Naive thymus-derived CD8-positive, alpha-beta T cell (primary cell): ENCODE data around the gene ZBTB7C. TPM values are rescaled to one million over a fixed set of nuclear protein-coding genes. Genes with fewer than 3 reads are reported as not detected.

Source experiments
- ATAC-seq, 2 donors: fragments of 150-1000 bp; cut with Tn5 transposase in 1 of 2; sonication (Bioruptor Pico), chemical (Tn5 transposase) in 1 of 2; 1 replicate in 1 of 2; 2 replicates in 1 of 2; pipeline ENCODE4 v1.10.0; 2021; ENCODE audit warnings: mild to moderate bottlenecking in 2 of 2, moderate library complexity in 2 of 2
- POLR2A ChIA-PET: fragments of 350-600 bp; sonication (Branson Sonifier 250); formaldehyde crosslinking; loops from one replicate; lab custom pipeline; 2021; ENCODE audit warnings: antibody characterized with exemption; lab: Charles Lee
- DNase-seq, 10 donors: peaks; one replicate each; pipeline versions ENCODE4 v3.0.0 to v3.0.0-alpha.2; 2020 to 2022
- H3K27ac Mint-ChIP-seq, 10 donors: one replicate each; pipeline ENCODE4 v1.8.0; 2020 to 2022; ENCODE audit warnings: mild to moderate bottlenecking in 10 of 10, mixed read lengths in 10 of 10, moderate library complexity in 4 of 10, inconsistent platforms in 1 of 10
- H3K27me3 Mint-ChIP-seq, 5 donors: one replicate each; pipeline ENCODE4 v1.8.0; 2021 to 2022; ENCODE audit warnings: mixed read lengths in 5 of 5
- H3K36me3 Mint-ChIP-seq, 3 donors: one replicate each; pipeline ENCODE4 v1.8.0; 2020 to 2022; ENCODE audit warnings: mixed read lengths in 3 of 3, mild to moderate bottlenecking in 2 of 3, inconsistent platforms in 1 of 3
- H3K4me1 Mint-ChIP-seq, 4 donors: one replicate each; pipeline ENCODE4 v1.8.0; 2021 to 2022; ENCODE audit warnings: mixed read lengths in 4 of 4
- H3K4me3 Mint-ChIP-seq, 10 donors: one replicate each; pipeline ENCODE4 v1.8.0; 2020 to 2022; ENCODE audit warnings: mild to moderate bottlenecking in 10 of 10, mixed read lengths in 10 of 10, moderate library complexity in 6 of 10, inconsistent platforms in 1 of 10
- H3K9me3 Mint-ChIP-seq, 9 donors: one replicate each; pipeline ENCODE4 v1.8.0; 2020 to 2022; ENCODE audit warnings: mixed read lengths in 9 of 9, mild to moderate bottlenecking in 3 of 9, inconsistent platforms in 1 of 9, moderate library complexity in 1 of 9
- polyA plus RNA-seq, 3 donors: library from polyadenylated mRNA; unstranded; fragments of 300-500 nt; fragmentation: Illumina TruSeq; gene quantifications; one replicate each; pipeline ENCODE4 v1.2.3, GENCODE V29; 2021
- total RNA-seq, 8 experiments: library from RNA in 2 of 8; stranded (reverse) in 2 of 8; gene quantifications; one replicate each; pipeline ENCODE4 v1.2.3 and lab custom pipeline; 2021 to 2026

The ZBTB7C gene
- total and polyA plus RNA-seq, 5 experiments from 2014 or later, result not detected

GRCh38 chr18:48061781-48062570 is 347.2 kb downstream of the ZBTB7C start:
- peaks cover 14 to 35% (median 31%) of the 10 kb centered on the region in 5 donors for H3K27me3 Mint-ChIP-seq
- no peak for DNase-seq
- H3K4me1 Mint-ChIP-seq, result no peaks in the 10 kb centered on the region
- ATAC-seq, result no peak
- no peak overlapping the region for H3K4me3 Mint-ChIP-seq
- no peak overlapping the region for H3K27ac Mint-ChIP-seq
- H3K36me3 Mint-ChIP-seq, result no peaks in the 10 kb centered on the region
- H3K9me3 Mint-ChIP-seq, result peaks cover 0 to 4% (median 0%) of the 10 kb centered on the region in 9 donors
- POLR2A ChIA-PET, result no interaction called here

GRCh38 chr18:48060970-48061369 is 348.2 kb downstream of the ZBTB7C start:
- Mint-ChIP-seq H3K36me3 (no peaks in the 10 kb centered on the region), H3K4me1 (no peaks in the 10 kb centered on the region), H3K27ac (no peak overlapping the region), H3K4me3 (no peak overlapping the region), H3K9me3 (peaks cover 0 to 11% (median 0%) of the 10 kb centered on the region in 9 donors), H3K27me3 (peaks cover 19 to 39% (median 31%) of the 10 kb centered on the region in 5 donors)
- DNase-seq (no peak), ATAC-seq (no peak)
- POLR2A ChIA-PET, result no interaction called here

DNA sequence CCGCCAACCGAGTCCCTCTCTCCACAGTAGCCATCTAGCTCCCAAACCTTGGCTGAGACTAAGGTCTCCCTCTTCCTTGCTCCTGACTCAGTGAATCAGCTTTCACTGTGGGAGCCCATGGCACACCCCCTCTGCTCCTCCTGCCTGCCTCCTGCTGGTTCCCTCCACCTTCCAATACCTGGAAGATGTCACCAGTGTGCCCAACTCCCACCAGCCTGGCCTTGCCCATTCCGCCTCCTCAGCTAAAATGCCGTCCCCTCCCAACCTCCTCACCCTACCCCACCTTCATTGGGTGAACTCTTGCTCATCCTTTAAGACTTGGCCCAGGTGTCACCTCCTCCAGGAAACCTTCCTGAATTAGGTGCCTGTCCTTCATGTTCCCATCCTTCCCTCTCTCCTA is 348.8 kb downstream of the ZBTB7C start:
- POLR2A ChIA-PET, result interaction anchor here (1.1 kb wide), 1 partner anchor 13 kb away, joined by 3 read pairs; no protein-coding TSS in a partner anchor
- Mint-ChIP-seq H3K27ac (no peak overlapping the region), H3K4me1 (no peaks in the 10 kb centered on the region), H3K9me3 (peaks cover 0 to 11% (median 0%) of the 10 kb centered on the region in 9 donors), H3K4me3 (no peak overlapping the region), H3K36me3 (no peaks in the 10 kb centered on the region), H3K27me3 (peaks cover 23 to 46% (median 34%) of the 10 kb centered on the region in 5 donors)
- no peak for ATAC-seq
- no peak for DNase-seq

- DNase-seq (no peak), ATAC-seq (no peak)
- Mint-ChIP-seq H3K27ac (no peak overlapping the region), H3K4me3 (no peak overlapping the region), H3K27me3 (peaks cover 26 to 54% (median 39%) of the 10 kb centered on the region in 5 donors), H3K36me3 (peaks cover 0 to 2% (median 0%) of the 10 kb centered on the region in 3 donors), H3K9me3 (peaks cover 0 to 11% (median 0%) of the 10 kb centered on the region in 9 donors), H3K4me1 (no peaks in the 10 kb centered on the region)
- POLR2A ChIA-PET, result interaction anchor here (1.1 kb wide), 1 partner anchor 12 kb away, joined by 3 read pairs; no protein-coding TSS in a partner anchor
Measured at GRCh38 chr18:48059455-48060010, 349.6 kb downstream of the ZBTB7C start.

GRCh38 chr18:48058486-48058885 is 350.7 kb downstream of the ZBTB7C start:
- Mint-ChIP-seq H3K9me3 (peaks cover 0 to 11% (median 0%) of the 10 kb centered on the region in 9 donors), H3K4me1 (no peaks in the 10 kb centered on the region), H3K27ac (no peak overlapping the region), H3K4me3 (no peak overlapping the region), H3K36me3 (peaks cover 0 to 2% (median 0%) of the 10 kb centered on the region in 3 donors), H3K27me3 (peaks cover 32 to 64% (median 48%) of the 10 kb centered on the region in 5 donors)
- POLR2A ChIA-PET, result no interaction called here
- no peak for DNase-seq
- ATAC-seq, result no peak

- POLR2A ChIA-PET, result no interaction called here
- Mint-ChIP-seq H3K36me3 (peaks cover 0 to 2% (median 0%) of the 10 kb centered on the region in 3 donors), H3K4me3 (no peak overlapping the region), H3K27ac (no peak overlapping the region), H3K27me3 (peaks cover 34 to 79% (median 57%) of the 10 kb centered on the region in 5 donors), H3K4me1 (no peaks in the 10 kb centered on the region), H3K9me3 (peaks cover 0 to 11% (median 0%) of the 10 kb centered on the region in 9 donors)
- ATAC-seq (no peak), DNase-seq (no peak)
Measured at GRCh38 chr18:48057018-48057417, 352.2 kb downstream of the ZBTB7C start.

- H3K4me1 Mint-ChIP-seq, result no peaks in the 10 kb centered on the region
- no peak overlapping the region for H3K4me3 Mint-ChIP-seq
- DNase-seq (no peak), ATAC-seq (no peak)
- H3K36me3 Mint-ChIP-seq, result peaks cover 0 to 2% (median 0%) of the 10 kb centered on the region in 3 donors
- peaks cover 32 to 81% (median 57%) of the 10 kb centered on the region in 5 donors for H3K27me3 Mint-ChIP-seq
- peaks cover 0 to 11% (median 0%) of the 10 kb centered on the region in 9 donors for H3K9me3 Mint-ChIP-seq
- POLR2A ChIA-PET, result interaction anchor here (0.7 kb wide), 1 partner anchor 258 kb away, joined by 7 read pairs; no protein-coding TSS in a partner anchor
- no peak overlapping the region for H3K27ac Mint-ChIP-seq
Measured at GRCh38 chr18:48055351-48055750, 353.8 kb downstream of the ZBTB7C start.

DNA sequence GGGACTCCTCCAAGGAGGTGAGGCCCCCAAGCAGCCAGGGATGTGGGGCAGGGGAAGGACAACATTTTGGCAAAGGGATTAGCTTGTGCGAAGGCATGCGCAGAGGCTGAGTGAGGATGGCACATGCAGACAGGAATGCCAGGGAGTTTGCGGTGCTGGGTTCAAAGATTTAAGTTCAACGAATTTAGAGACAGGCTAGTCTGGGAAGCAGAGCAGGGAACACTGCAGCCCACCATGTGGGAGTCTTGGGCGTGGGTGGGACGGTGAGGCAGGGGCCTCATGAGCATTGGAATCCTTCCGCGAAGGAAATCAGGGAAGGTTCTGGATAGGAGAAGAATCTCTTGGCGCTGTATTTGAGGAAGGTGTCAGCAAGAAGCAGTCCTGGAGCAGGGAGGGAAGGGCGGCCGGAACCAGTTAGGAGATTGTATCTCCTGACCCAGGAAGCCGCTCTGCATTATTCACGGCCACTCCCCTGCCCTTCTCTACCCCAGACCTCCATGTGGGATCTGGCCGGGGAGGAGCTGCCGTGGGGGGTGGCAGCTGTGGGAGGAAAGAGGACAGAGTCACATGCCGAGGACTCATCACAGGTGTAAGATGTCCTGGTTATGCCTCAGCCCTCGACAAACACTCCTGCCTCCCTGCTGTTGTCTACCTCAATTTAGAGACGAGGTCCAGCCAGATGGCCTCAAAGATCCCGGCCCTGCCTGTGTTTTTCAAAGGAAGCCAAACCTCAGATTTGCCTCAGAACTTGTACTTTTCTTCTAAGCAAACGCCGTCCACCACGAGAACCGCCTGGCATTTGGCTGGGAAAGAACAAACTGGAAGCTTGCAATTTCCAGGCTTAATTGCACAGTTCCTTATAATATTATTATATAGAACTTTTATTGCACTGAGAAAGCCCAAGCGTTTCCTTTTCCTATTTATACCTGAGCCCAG is 355.0 kb downstream of the ZBTB7C start:
- no peak overlapping the region for H3K4me3 Mint-ChIP-seq

GRCh38 chr18:48052842-48053241 is 356.3 kb downstream of the ZBTB7C start:
- Mint-ChIP-seq H3K27me3 (peaks cover 24 to 56% (median 37%) of the 10 kb centered on the region in 5 donors), H3K4me1 (no peaks in the 10 kb centered on the region), H3K27ac (no peak overlapping the region), H3K4me3 (no peak overlapping the region), H3K9me3 (peaks cover 0 to 11% (median 0%) of the 10 kb centered on the region in 9 donors), H3K36me3 (peaks cover 0 to 2% (median 0%) of the 10 kb centered on the region in 3 donors)
- ATAC-seq (no peak), DNase-seq (no peak)
- POLR2A ChIA-PET, result no interaction called here

More for the DNA sequence above, 355.0 kb downstream of the ZBTB7C start:
- POLR2A ChIA-PET, result no interaction called here
- H3K9me3 Mint-ChIP-seq, result peaks cover 0 to 11% (median 0%) of the 10 kb centered on the region in 9 donors
- H3K27ac Mint-ChIP-seq, result no peak overlapping the region
- no peak for ATAC-seq
- DNase-seq, result no peak
- peaks cover 0 to 2% (median 0%) of the 10 kb centered on the region in 3 donors for H3K36me3 Mint-ChIP-seq
- H3K27me3 Mint-ChIP-seq, result peaks cover 28 to 69% (median 45%) of the 10 kb centered on the region in 5 donors
- H3K4me1 Mint-ChIP-seq, result no peaks in the 10 kb centered on the region

DNA sequence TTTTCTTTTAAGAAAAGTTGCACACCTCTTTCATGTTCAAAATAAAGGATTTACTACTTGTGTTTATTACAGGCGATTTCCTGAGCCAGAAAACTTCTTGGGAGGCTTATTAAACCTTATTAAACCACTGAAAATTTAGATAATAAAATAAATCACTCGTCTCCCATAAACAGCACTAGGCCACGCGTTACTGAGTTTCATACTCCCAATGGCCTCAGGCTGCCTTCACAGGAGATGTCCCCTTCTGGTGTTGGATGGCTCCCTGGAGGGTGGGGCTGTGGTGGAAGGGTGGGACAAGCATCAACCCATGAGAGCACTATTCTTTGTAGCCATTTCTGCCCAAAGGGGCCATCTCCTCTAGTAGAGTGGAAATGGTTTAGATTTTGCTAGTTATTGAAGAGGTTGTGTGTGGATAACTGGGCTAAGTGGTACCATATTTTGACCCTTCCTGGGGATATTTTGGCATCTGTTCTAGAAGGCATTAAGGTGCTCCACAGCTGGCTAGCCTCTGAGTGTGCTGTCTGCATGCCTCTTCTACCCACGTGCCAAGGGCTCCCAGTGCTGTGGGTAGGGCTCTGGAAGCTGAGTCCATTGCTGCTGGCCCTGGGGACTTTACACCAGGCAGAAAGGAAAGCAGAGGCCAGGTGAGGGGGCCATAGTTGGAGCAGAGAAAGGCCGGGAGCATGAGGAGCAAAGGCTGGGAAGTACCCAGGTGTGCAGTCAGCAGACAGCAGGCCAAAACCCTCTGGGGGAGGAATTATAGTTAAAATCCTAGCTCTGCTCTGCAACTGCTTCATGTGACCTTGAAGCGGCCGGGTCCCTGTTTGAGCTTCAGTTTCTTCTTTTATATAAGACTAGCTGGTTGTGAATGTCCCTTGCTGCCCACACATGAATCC is 357.0 kb downstream of the ZBTB7C start:
- H3K9me3 Mint-ChIP-seq, result peaks cover 0 to 9% (median 0%) of the 10 kb centered on the region in 9 donors

DNA sequence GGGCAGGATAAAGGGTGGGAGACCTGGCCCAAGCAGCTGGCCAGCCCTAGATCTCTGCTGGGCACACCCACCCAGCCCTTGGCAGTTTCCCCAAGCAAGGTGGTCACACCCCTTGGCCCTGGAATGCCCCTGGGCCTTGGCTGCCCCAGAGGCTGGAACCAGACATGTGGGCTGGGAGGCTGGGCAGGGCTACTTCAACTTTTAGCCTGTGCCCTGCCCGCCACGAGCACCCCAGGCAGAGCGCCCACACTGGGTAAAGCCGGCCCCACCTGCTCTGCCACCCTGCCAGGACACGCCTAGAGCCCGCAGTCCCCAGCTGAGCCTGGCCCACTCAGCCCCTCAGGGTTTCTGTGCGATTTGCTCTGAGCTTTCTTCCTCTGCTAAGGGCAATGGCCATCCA is 359.0 kb downstream of the ZBTB7C start:
- POLR2A ChIA-PET, result no interaction called here
- H3K27me3 Mint-ChIP-seq, result peaks cover 21 to 44% (median 38%) of the 10 kb centered on the region in 5 donors
- no peak overlapping the region for H3K27ac Mint-ChIP-seq
- peaks cover 0 to 5% (median 2%) of the 10 kb centered on the region in 3 donors for H3K36me3 Mint-ChIP-seq
- no peak overlapping the region for H3K4me3 Mint-ChIP-seq
- peaks cover 0 to 9% (median 0%) of the 10 kb centered on the region in 9 donors for H3K9me3 Mint-ChIP-seq
- H3K4me1 Mint-ChIP-seq, result no peaks in the 10 kb centered on the region
- ATAC-seq (no peak), DNase-seq (no peak)

More for the DNA sequence above, 357.0 kb downstream of the ZBTB7C start:
- Mint-ChIP-seq H3K27ac (no peak overlapping the region), H3K36me3 (peaks cover 0 to 2% (median 0%) of the 10 kb centered on the region in 3 donors), H3K4me1 (no peaks in the 10 kb centered on the region), H3K4me3 (no peak overlapping the region), H3K27me3 (peaks cover 24 to 56% (median 39%) of the 10 kb centered on the region in 5 donors)
- DNase-seq (no peak), ATAC-seq (no peak)
- POLR2A ChIA-PET, result no interaction called here
